Vagina (tissue), 2 donors: Measurements from ENCODE around the gene SNX6. TPM values are rescaled to one million over a fixed set of nuclear protein-coding genes. Genes with fewer than 3 reads are reported as not detected.
"Not testable (repeated sequence)": the region's sequence is repeated elsewhere in the genome, so short reads cannot be mapped to it uniquely, and the experiment has no call there.

Experiments used
- DNase-seq, 2 donors: peaks; one replicate each; pipeline ENCODE4 v3.0.0-alpha.2; 2017; ENCODE audit errors: extremely low spot score in 2 of 2
- H3K27ac ChIP-seq: fragments of 200-600 bp; sonication (generic); one replicate; pipeline ENCODE4 v1.5.1; 2019
- H3K27me3 ChIP-seq: fragments of 200-600 bp; sonication (generic); one replicate; pipeline ENCODE4 v1.5.1; 2019
- H3K36me3 ChIP-seq, 2 donors: fragments of 200-600 bp; sonication (generic); one replicate each; pipeline ENCODE4 v1.5.1; 2017 to 2019
- H3K4me1 ChIP-seq: fragments of 200-600 bp; sonication (generic); one replicate; pipeline ENCODE4 v1.5.1; 2019
- H3K4me3 ChIP-seq, 2 donors: fragments of 200-600 bp; sonication (generic); 1 replicate in 1 of 2; 2 replicates in 1 of 2; pipeline ENCODE4 v1.5.1; 2016 to 2019
- H3K9me3 ChIP-seq: fragments of 200-600 bp; sonication (generic); one replicate; pipeline ENCODE4 v1.5.1; 2019
- POLR2A ChIP-seq, 2 donors: fragments of 450-650 bp; IDR thresholded peaks; one replicate each; pipeline ENCODE4 v1.6.1; 2017; ENCODE audit warnings: antibody characterized with exemption in 2 of 2, mild to moderate bottlenecking in 2 of 2, moderate library complexity in 2 of 2
- POLR2AphosphoS5 ChIP-seq, 2 donors: sonication (generic); formaldehyde crosslinking; IDR thresholded peaks; one replicate each; pipeline ENCODE4 v1.9.0; 2017; ENCODE audit warnings: antibody characterized with exemption in 2 of 2, mild to moderate bottlenecking in 2 of 2, low read depth in 1 of 2; ENCODE audit not compliant: insufficient read depth in 1 of 2
- intact Hi-C: fragments of 100-400 bp; cut with DNase I; formaldehyde crosslinking; loops from one replicate; pipeline ENCODE4 v1.15.1; 2023
- small RNA-seq: library from RNA; depleted of rRNA; stranded (forward); fragments of <200 nt; gene quantifications from one replicate; pipeline ENCODE3, GENCODE V24; 2016
- total RNA-seq: library from RNA; depleted of rRNA; stranded (reverse); fragments of >200 nt; gene quantifications from one replicate; pipeline ENCODE4 v1.2.3, GENCODE V29; 2016
- TF ChIP-seq, protein P1 (sequence below), 3 experiments: fragments of 450-650 bp in 2 of 3; fragments of 200-600 bp in 1 of 3; sonication (generic) in 1 of 3; IDR thresholded peaks; one replicate each; pipeline ENCODE4 v1.5.1; 2017 to 2019; ENCODE audit warnings: antibody characterized with exemption in 3 of 3, mild to moderate bottlenecking in 2 of 3, moderate library complexity in 2 of 3

Gene SNX6
- total RNA-seq, 1 donor from 2014 or later, result 46.4 TPM

GRCh38 chr14:34527591-34527990, 102.4 kb downstream of the SNX6 start:
- intact Hi-C loops, result no loop called here

DNA sequence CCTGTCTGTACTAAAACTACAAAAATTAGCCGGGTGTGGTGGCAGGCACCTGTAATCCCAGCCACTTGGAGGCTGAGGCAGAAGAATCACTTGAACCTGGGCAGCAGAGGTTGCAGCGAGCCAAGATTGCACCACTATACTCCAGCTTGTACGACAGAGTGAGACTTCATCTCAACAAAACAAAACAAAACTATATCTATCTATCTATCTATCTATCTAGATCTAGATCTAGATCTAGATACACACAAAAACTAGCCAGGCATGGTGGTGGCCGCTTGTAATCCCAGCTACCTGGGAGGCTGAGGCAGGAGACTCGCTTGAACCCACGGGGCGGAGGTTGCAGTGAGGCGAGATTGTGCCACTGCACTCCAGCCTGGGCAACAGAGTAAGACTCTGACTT, 105.7 kb downstream of the SNX6 start:
- DNase-seq, H3K4me1 ChIP-seq, H3K27me3 ChIP-seq, H3K9me3 ChIP-seq, H3K27ac ChIP-seq, intact Hi-C loops, H3K4me3 ChIP-seq: not testable (repeated sequence)
- H3K36me3 ChIP-seq, result peaks cover 0 to 99% of the 10 kb centered on the region in 2 donors

More at GRCh38 chr14:34527591-34527990, 102.4 kb downstream of the SNX6 start:
- Histone ChIP-seq H3K36me3 (peaks cover 0 to 97% of the 10 kb centered on the region in 2 donors), H3K9me3 (no peaks in the 10 kb centered on the region), H3K27me3 (no peaks in the 10 kb centered on the region), H3K4me1 (no peaks in the 10 kb centered on the region), H3K4me3 (no peak overlapping the region), H3K27ac (no peak overlapping the region)
- no peak for TF ChIP-seq POLR2AphosphoS5 (IDR thresholded peaks at IDR 0.05; ENCODE audit: insufficient read depth in 1 of 2, low read depth in 1 of 2)
- TF ChIP-seq POLR2A (IDR thresholded peaks at IDR 0.05), result no peak
- TF ChIP-seq, protein P1, sequence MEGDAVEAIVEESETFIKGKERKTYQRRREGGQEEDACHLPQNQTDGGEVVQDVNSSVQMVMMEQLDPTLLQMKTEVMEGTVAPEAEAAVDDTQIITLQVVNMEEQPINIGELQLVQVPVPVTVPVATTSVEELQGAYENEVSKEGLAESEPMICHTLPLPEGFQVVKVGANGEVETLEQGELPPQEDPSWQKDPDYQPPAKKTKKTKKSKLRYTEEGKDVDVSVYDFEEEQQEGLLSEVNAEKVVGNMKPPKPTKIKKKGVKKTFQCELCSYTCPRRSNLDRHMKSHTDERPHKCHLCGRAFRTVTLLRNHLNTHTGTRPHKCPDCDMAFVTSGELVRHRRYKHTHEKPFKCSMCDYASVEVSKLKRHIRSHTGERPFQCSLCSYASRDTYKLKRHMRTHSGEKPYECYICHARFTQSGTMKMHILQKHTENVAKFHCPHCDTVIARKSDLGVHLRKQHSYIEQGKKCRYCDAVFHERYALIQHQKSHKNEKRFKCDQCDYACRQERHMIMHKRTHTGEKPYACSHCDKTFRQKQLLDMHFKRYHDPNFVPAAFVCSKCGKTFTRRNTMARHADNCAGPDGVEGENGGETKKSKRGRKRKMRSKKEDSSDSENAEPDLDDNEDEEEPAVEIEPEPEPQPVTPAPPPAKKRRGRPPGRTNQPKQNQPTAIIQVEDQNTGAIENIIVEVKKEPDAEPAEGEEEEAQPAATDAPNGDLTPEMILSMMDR (IDR thresholded peaks at IDR 0.05), result no peak
- no peak for DNase-seq

DNA sequence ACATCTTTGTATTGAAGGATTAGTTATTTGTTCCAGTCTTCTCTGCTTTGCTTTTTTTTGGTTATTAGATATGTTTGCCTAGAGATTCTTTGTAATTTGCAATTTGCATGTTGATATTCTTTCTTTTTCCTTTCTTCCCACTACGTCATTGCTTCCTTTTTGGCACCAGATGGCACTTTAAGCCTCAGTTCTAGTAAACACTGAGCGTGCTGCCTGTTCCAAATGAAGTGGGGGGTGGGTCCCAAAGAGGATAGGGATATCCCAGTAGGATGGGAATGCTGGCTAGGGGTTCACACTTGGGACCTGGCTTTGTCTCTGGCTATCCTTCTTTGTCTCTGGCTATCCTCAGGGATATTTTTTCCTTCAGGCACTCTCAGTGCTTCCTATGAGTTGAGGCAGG, 107.5 kb downstream of the SNX6 start:
- no peaks in the 10 kb centered on the region for H3K27me3 ChIP-seq
- TF ChIP-seq POLR2AphosphoS5 (IDR thresholded peaks at IDR 0.05; ENCODE audit: insufficient read depth in 1 of 2, low read depth in 1 of 2) (no peak), POLR2A (IDR thresholded peaks at IDR 0.05) (no peak)
- TF ChIP-seq, protein P1 (IDR thresholded peaks at IDR 0.05), result no peak
- H3K4me1 ChIP-seq, result no peaks in the 10 kb centered on the region
- H3K36me3 ChIP-seq, result peaks cover 0 to 98% of the 10 kb centered on the region in 2 donors
- H3K4me3 ChIP-seq, result no peak overlapping the region
- no peak overlapping the region for H3K27ac ChIP-seq
- DNase-seq, result no peak
- no peaks in the 10 kb centered on the region for H3K9me3 ChIP-seq
- intact Hi-C loops, result no loop called here

GRCh38 chr14:34521071-34521470, 108.9 kb downstream of the SNX6 start:
- H3K27ac ChIP-seq, intact Hi-C loops: not testable (repeated sequence)
- peaks cover 0 to 84% of the 10 kb centered on the region in 2 donors for H3K36me3 ChIP-seq

GRCh38 chr14:34520304-34520970, 109.5 kb downstream of the SNX6 start:
- H3K9me3 ChIP-seq, H3K27ac ChIP-seq, H3K4me3 ChIP-seq, DNase-seq, intact Hi-C loops, H3K4me1 ChIP-seq, H3K27me3 ChIP-seq: not testable (repeated sequence)
- peaks cover 0 to 78% of the 10 kb centered on the region in 2 donors for H3K36me3 ChIP-seq

More at GRCh38 chr14:34521071-34521470, 108.9 kb downstream of the SNX6 start:
- H3K9me3 ChIP-seq, H3K27me3 ChIP-seq, DNase-seq, H3K4me1 ChIP-seq, H3K4me3 ChIP-seq: not testable (repeated sequence)

Small RNA genes lying within 50 kb of the gene (small RNA-seq; reads per million reads assigned to genes)
- not detected for gene RNU1-27P
- gene RNU1-28P, result not detected
- gene RNU6-1261P, result not detected

Other genes starting within 250 kb of the SNX6 start
- gene SPTSSA, start 167.9 kb downstream of the SNX6 start, total RNA-seq, result 29.0 TPM
- 28.0 TPM for gene EAPP, start 90.4 kb downstream of the SNX6 start, total RNA-seq
- 67.8 TPM for gene CFL2, start 84.4 kb upstream of the SNX6 start, total RNA-seq
- gene BAZ1A, start 245.2 kb upstream of the SNX6 start, total RNA-seq, result 38.5 TPM